PC-9 (cell line): ENCODE data around the gene ERC1. TPM values are rescaled to one million over a fixed set of nuclear protein-coding genes. Genes with fewer than 3 reads are reported as not detected.

ENCODE experiments used
- BruUV-seq: library from RNA; stranded (reverse); fragments of 400-500 nt; replicated peaks from 2 replicates; lab custom pipeline; 2021; lab: Mats Ljungman, UMichigan
- CTCF ChIA-PET: fragments of 300-600 bp; sonication (Branson Sonifier 250); formaldehyde crosslinking; loops from one replicate; lab custom pipeline; 2022; ENCODE audit warnings: antibody characterized with exemption; lab: Charles Lee
- POLR2A ChIA-PET: fragments of 300-600 bp; sonication (Branson Sonifier 250); formaldehyde crosslinking; loops from one replicate; lab custom pipeline; 2022; ENCODE audit warnings: antibody characterized with exemption; ENCODE audit not compliant: unreplicated experiment; lab: Charles Lee
- DNase-seq, 2 experiments: peaks; one replicate each; pipeline versions ENCODE4 v3.0.0 to v3.0.0-alpha.2; 2015 to 2022; ENCODE audit warnings: mixed read lengths in 1 of 2
- H2AFZ ChIP-seq: fragments of 200-600 bp; sonication (generic); 2 replicates; pipeline ENCODE4 v1.8.1; 2017; ENCODE audit warnings: antibody characterized with exemption
- H3F3A ChIP-seq: fragments of 200-600 bp; sonication (generic); 2 replicates; pipeline ENCODE4 v1.8.1; 2017; ENCODE audit warnings: antibody characterized with exemption, mild to moderate bottlenecking, low read depth; ENCODE audit not compliant: insufficient read depth
- H3K27ac ChIP-seq: fragments of 200-600 bp; sonication (generic); 2 replicates; pipeline ENCODE4 v1.6.1; 2016; ENCODE audit warnings: mixed run types
- H3K27me3 ChIP-seq: fragments of 200-600 bp; sonication (generic); 2 replicates; pipeline ENCODE4 v1.6.1; 2016; ENCODE audit warnings: low read depth, mixed run types; ENCODE audit not compliant: insufficient read depth
- H3K36me3 ChIP-seq: fragments of 200-600 bp; sonication (generic); 2 replicates; pipeline ENCODE4 v1.6.1; 2016; ENCODE audit warnings: low read depth, mixed run types
- H3K4me1 ChIP-seq: fragments of 200-600 bp; sonication (generic); replicated peaks from 2 replicates; pipeline ENCODE4 v1.6.1; 2016; ENCODE audit warnings: mixed run types; ENCODE audit not compliant: insufficient read depth
- H3K4me2 ChIP-seq: fragments of 200-600 bp; sonication (generic); 2 replicates; pipeline ENCODE4 v1.6.1; 2017; ENCODE audit warnings: mixed run types
- H3K4me3 ChIP-seq: fragments of 200-600 bp; sonication (generic); 2 replicates; pipeline ENCODE4 v1.6.1; 2016; ENCODE audit warnings: mixed run types
- H3K79me2 ChIP-seq: fragments of 200-600 bp; sonication (generic); 2 replicates; pipeline ENCODE4 v1.6.1; 2017; ENCODE audit warnings: low read depth, mixed run types
- H3K9me2 ChIP-seq: fragments of 200-600 bp; sonication (generic); 2 replicates; pipeline ENCODE4 v1.8.1; 2017; ENCODE audit warnings: mild to moderate bottlenecking; ENCODE audit not compliant: insufficient read depth
- H3K9me3 ChIP-seq: fragments of 200-600 bp; sonication (generic); 2 replicates; pipeline ENCODE4 v1.8.1; 2016; ENCODE audit warnings: low read depth; ENCODE audit not compliant: insufficient read depth
- H4K20me1 ChIP-seq: fragments of 200-600 bp; sonication (generic); 2 replicates; pipeline ENCODE4 v1.8.1; 2017; ENCODE audit not compliant: insufficient read depth
- EZH2 ChIP-seq: fragments of 200-600 bp; sonication (generic); IDR thresholded peaks from 2 replicates; pipeline ENCODE4 v1.8.0; 2017; ENCODE audit warnings: antibody characterized with exemption, low read depth
- intact Hi-C: fragments of 100-400 bp; cut with micrococcal nuclease; formaldehyde crosslinking; loops from one replicate; pipeline ENCODE4 v1.10.0; 2022; ENCODE audit not compliant: unreplicated experiment
- total RNA-seq: library from RNA; stranded (reverse); gene quantifications from 2 replicates; pipeline ENCODE4 v1.2.3, GENCODE V29; 2021
- TF ChIP-seq, protein P1 (sequence below): fragments of 200-600 bp; sonication (generic); conservative IDR thresholded peaks from 2 replicates; pipeline ENCODE4 v1.6.1; 2017; ENCODE audit warnings: mixed run types, antibody characterized with exemption, mild to moderate bottlenecking, moderate library complexity

Gene ERC1
- total RNA-seq, 1 experiment from 2014 or later: 52.0 TPM

DNA sequence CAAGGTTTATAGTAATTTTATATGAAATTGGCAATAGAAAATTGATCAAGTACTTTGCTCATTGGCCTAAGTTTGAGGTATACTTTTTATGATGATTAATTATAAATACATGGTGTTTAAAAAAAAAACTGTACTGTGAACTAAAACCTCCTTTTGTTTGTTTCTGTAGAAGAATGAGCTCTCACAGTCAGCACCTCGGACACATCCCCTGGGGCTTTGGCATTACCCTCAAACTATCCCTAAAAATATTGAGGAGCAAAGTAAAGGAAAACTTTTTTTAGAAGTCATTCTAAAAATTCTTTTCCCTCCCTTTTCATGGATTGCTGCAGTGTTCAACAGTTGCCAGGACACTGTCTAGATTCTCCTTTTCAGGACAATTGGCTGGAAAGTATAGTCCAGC lies 419.8 kb downstream of the ERC1 start:
- TF ChIP-seq EZH2: no peak
- TF ChIP-seq, protein P1, sequence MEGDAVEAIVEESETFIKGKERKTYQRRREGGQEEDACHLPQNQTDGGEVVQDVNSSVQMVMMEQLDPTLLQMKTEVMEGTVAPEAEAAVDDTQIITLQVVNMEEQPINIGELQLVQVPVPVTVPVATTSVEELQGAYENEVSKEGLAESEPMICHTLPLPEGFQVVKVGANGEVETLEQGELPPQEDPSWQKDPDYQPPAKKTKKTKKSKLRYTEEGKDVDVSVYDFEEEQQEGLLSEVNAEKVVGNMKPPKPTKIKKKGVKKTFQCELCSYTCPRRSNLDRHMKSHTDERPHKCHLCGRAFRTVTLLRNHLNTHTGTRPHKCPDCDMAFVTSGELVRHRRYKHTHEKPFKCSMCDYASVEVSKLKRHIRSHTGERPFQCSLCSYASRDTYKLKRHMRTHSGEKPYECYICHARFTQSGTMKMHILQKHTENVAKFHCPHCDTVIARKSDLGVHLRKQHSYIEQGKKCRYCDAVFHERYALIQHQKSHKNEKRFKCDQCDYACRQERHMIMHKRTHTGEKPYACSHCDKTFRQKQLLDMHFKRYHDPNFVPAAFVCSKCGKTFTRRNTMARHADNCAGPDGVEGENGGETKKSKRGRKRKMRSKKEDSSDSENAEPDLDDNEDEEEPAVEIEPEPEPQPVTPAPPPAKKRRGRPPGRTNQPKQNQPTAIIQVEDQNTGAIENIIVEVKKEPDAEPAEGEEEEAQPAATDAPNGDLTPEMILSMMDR: no peak
- Histone ChIP-seq H3K36me3 (no peaks in the 10 kb centered on the region), H2AFZ (no peak overlapping the region), H3K9me2 (no peaks in the 10 kb centered on the region), H3K4me1 (no peaks in the 10 kb centered on the region), H4K20me1 (no peaks in the 10 kb centered on the region), H3F3A (no peaks in the 10 kb centered on the region), H3K4me3 (no peak overlapping the region), H3K79me2 (no peaks in the 10 kb centered on the region), H3K27ac (no peak overlapping the region), H3K4me2 (no peak overlapping the region), H3K9me3 (no peaks in the 10 kb centered on the region), H3K27me3 (no peaks in the 10 kb centered on the region)
- intact Hi-C loops: no loop called here
- CTCF ChIA-PET: no interaction called here
- no peak for DNase-seq
- POLR2A ChIA-PET: no interaction called here
- BruUV-seq: no TSS peak

DNA sequence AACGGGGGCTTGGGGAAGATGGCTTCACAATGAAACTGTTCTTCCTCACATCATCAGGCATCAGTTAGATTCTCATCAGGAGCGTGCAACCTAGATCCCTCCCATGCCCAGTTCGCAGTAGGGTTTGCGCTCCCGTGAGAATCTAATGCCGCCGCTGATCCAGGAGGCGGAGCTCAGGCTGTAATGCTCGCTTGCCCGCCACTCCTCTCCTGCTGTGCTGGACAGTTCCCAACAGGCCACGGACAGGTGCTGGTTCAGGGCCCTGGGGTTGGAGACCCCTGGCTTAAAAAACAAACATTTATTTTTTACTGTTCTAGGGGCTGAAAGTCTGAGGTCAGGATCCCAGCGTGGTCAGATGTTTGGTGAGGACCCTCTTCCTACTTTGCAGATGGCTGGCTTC lies 422.9 kb downstream of the ERC1 start:
- CTCF ChIA-PET: no interaction called here
- BruUV-seq: no TSS peak
- intact Hi-C loops: no loop called here
- H3K27me3 ChIP-seq: no peaks in the 10 kb centered on the region
- no peaks in the 10 kb centered on the region for H3K9me3 ChIP-seq
- no peak overlapping the region for H3K27ac ChIP-seq
- H3K4me1 ChIP-seq: no peaks in the 10 kb centered on the region
- no peaks in the 10 kb centered on the region for H3K9me2 ChIP-seq
- no peaks in the 10 kb centered on the region for H3K79me2 ChIP-seq
- H3F3A ChIP-seq: no peaks in the 10 kb centered on the region
- H2AFZ ChIP-seq: no peak overlapping the region
- no peak overlapping the region for H3K4me3 ChIP-seq
- no peak overlapping the region for H3K4me2 ChIP-seq
- no peaks in the 10 kb centered on the region for H3K36me3 ChIP-seq
- DNase-seq: no peak
- POLR2A ChIA-PET: no interaction called here
- H4K20me1 ChIP-seq: no peaks in the 10 kb centered on the region
- TF ChIP-seq EZH2: no peak
- TF ChIP-seq, protein P1: no peak

DNA sequence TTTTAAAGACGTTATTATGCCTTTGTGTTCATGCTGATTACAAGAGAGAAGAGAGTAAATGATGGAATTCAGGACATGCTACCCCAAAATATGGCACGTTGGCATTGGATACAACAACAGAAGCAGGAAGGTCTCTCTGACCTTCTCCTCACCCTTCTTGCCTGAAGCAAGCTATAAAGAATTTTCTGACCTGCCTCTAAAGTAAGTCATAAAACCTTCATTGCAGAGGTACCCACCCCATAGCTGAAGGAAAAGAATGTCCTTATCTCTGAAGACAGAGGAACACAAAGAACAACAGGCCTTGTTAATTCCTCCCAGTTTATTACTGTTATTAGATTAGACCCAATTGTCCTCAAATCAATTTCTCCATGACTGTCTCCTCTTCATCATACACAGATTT lies 427.1 kb downstream of the ERC1 start:
- POLR2A ChIA-PET: interaction anchor here (0.5 to 0.6 kb wide), 2 partner anchors 26 to 1023 kb away, joined by 3 to 4 read pairs; no protein-coding TSS in a partner anchor
- H3K79me2 ChIP-seq: no peaks in the 10 kb centered on the region
- no peaks in the 10 kb centered on the region for H3K9me2 ChIP-seq
- H3K9me3 ChIP-seq: peaks cover 11% of the 10 kb centered on the region; the same call in 1 of the 2 replicates
- no peak overlapping the region for H2AFZ ChIP-seq
- DNase-seq: no peak
- intact Hi-C loops: no loop called here
- no peak overlapping the region for H3K4me2 ChIP-seq
- no peaks in the 10 kb centered on the region; the same call in 1 of the 2 replicates for H3F3A ChIP-seq
- no peaks in the 10 kb centered on the region for H3K27me3 ChIP-seq
- no peak overlapping the region for H3K4me3 ChIP-seq
- H3K4me1 ChIP-seq: no peaks in the 10 kb centered on the region
- no peak for TF ChIP-seq EZH2
- TF ChIP-seq, protein P1: no peak
- H3K27ac ChIP-seq: no peak overlapping the region
- BruUV-seq: no TSS peak
- H3K36me3 ChIP-seq: no peaks in the 10 kb centered on the region
- CTCF ChIA-PET: interaction anchor here (0.7 kb wide), 1 partner anchor 269 kb away, joined by 13 read pairs; no protein-coding TSS in a partner anchor
- H4K20me1 ChIP-seq: no peaks in the 10 kb centered on the region
